Hematopoietic multipotent progenitor cell (in vitro differentiated cells): ENCODE results near the gene PLA2G4B. TPM values are rescaled to one million over a fixed set of nuclear protein-coding genes. Genes with fewer than 3 reads are reported as not detected.

Experiments used
- DNase-seq, 3 donors: peaks; one replicate each; pipeline ENCODE4 v3.0.0-alpha.2; 2011 to 2015; ENCODE audit warnings: low read depth in 2 of 3, low spot score in 2 of 3
- total RNA-seq: library from RNA; depleted of rRNA; stranded (reverse); fragments of >200 nt; gene quantifications from one replicate; pipeline ENCODE4 v1.2.3, GENCODE V29; 2012

The PLA2G4B gene
- total RNA-seq, 1 donor, result 1.6 TPM

GRCh38 chr15:41883484-41883825 lies 44.8 kb downstream of the PLA2G4B start:
- DNase-seq, result no peak

GRCh38 chr15:41884458-41884857 lies 45.8 kb downstream of the PLA2G4B start:
- DNase-seq, result no peak

- no peak for DNase-seq
These were observed 46.7 kb downstream of the PLA2G4B start for GRCh38 chr15:41885321-41885720.

- no peak for DNase-seq
These were observed 47.2 kb downstream of the PLA2G4B start for GRCh38 chr15:41885841-41886240.

GRCh38 chr15:41886741-41887140 lies 48.1 kb downstream of the PLA2G4B start:
- no peak for DNase-seq

- DNase-seq, result no peak
These were observed 48.5 kb downstream of the PLA2G4B start for GRCh38 chr15:41887161-41887560.

- DNase-seq, result no peak
These were observed 49.2 kb downstream of the PLA2G4B start for GRCh38 chr15:41887893-41888292.

- peak in 1 of 3 donors; percentile 26 for DNase-seq
These were observed 50.1 kb downstream of the PLA2G4B start for GRCh38 chr15:41888662-41889253.

- no peak for DNase-seq
These were observed 51.5 kb downstream of the PLA2G4B start for GRCh38 chr15:41890050-41890690.

- no peak for DNase-seq
These were observed 52.6 kb downstream of the PLA2G4B start for GRCh38 chr15:41891226-41891625.

GRCh38 chr15:41891946-41892345 lies 53.3 kb downstream of the PLA2G4B start:
- no peak for DNase-seq

GRCh38 chr15:41892621-41893421 lies 54.2 kb downstream of the PLA2G4B start:
- DNase-seq, result peak in 1 of 3 donors; percentile 40

GRCh38 chr15:41893422-41894250 lies 55.0 kb downstream of the PLA2G4B start, which contains the start of gene SPTBN5:
Gene SPTBN5 (minus strand): TSS chr15:41894053. CDS start chr15:41893497, 556 bp downstream.
- DNase-seq, result no peak

GRCh38 chr15:41894251-41894790 lies 55.7 kb downstream of the PLA2G4B start:
- DNase-seq, result no peak

- peak; percentile 65 to 90 (median 89) for DNase-seq
These were observed 56.3 kb downstream of the PLA2G4B start for GRCh38 chr15:41894791-41895463.

- DNase-seq, result no peak
These were observed 56.8 kb downstream of the PLA2G4B start for GRCh38 chr15:41895491-41895890.

- DNase-seq, result no peak
These were observed 57.3 kb downstream of the PLA2G4B start for GRCh38 chr15:41895957-41896356.

GRCh38 chr15:41896566-41896965 lies 57.9 kb downstream of the PLA2G4B start:
- DNase-seq, result no peak

GRCh38 chr15:41897363-41897799 lies 58.7 kb downstream of the PLA2G4B start:
- DNase-seq, result no peak
